Effector memory CD8-positive, alpha-beta T cell (primary cell): ENCODE data around the gene C1QL1.

ENCODE experiments used
- ATAC-seq: fragments of 150-1000 bp; cut with Tn5 transposase; replicated peaks from 2 replicates; pipeline ENCODE4 v1.10.0; 2021; ENCODE audit warnings: mild to moderate bottlenecking, moderate library complexity
- DNase-seq, 3 experiments: peaks; one replicate each; pipeline ENCODE4 v3.0.0; 2021
- H3K27ac Mint-ChIP-seq, 2 donors: one replicate each; pipeline ENCODE4 v1.8.0; 2022; ENCODE audit warnings: mild to moderate bottlenecking in 2 of 2, mixed read lengths in 2 of 2, moderate library complexity in 2 of 2
- H3K27me3 Mint-ChIP-seq, 2 donors: one replicate each; pipeline ENCODE4 v1.8.0; 2022; ENCODE audit warnings: mixed read lengths in 2 of 2
- H3K36me3 Mint-ChIP-seq: one replicate; pipeline ENCODE4 v1.8.0; 2022; ENCODE audit warnings: mild to moderate bottlenecking, moderate library complexity, mixed read lengths; ENCODE audit not compliant: insufficient read depth
- H3K4me1 Mint-ChIP-seq, 2 donors: one replicate each; pipeline ENCODE4 v1.8.0; 2022; ENCODE audit warnings: low read depth in 2 of 2, mixed read lengths in 2 of 2
- H3K4me3 Mint-ChIP-seq, 2 donors: one replicate each; pipeline ENCODE4 v1.8.0; 2022; ENCODE audit warnings: mild to moderate bottlenecking in 2 of 2, mixed read lengths in 2 of 2, moderate library complexity in 2 of 2
- H3K9me3 Mint-ChIP-seq, 2 donors: one replicate each; pipeline ENCODE4 v1.8.0; 2022; ENCODE audit warnings: mixed read lengths in 2 of 2

Gene C1QL1

DNA sequence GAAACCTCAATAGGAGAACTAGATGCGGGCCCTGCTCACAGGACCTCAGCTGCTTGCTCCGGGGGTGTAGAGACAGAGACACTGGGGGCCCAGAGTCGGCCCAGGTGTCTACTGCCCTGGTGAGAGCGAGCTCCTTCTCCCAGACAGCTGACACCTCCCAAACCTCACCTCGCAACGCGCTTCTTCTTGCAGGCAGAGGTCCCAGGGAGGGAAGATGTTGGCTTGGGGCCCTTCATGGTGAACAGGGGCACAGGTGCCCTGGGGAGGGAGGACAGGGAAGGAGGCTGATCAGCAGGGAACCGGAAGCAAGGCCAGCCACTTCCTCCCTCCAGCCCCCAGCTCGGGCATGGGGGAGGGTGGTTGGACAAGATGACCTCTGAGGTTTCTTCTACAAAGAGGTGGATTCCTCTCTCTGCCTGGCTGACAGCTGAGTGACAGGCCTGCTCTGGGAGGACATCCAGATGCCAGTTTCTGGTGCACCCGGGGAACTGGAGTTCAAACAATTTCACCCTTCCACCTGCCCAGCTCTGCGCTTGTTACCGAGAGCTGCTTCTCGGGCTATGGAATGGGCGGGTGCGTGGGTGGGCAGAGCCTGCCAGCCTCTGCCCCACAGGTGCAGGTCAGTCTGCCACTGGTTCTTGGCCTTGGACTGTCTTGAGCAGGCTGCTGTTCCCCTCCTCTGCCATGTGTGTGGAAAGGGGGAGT lies 41.1 kb downstream of the C1QL1 start:
- H3K4me1 Mint-ChIP-seq, result no peaks in the 10 kb centered on the region
- H3K27me3 Mint-ChIP-seq, result peaks cover 0 to 12% of the 10 kb centered on the region in 2 donors
- H3K27ac Mint-ChIP-seq, result peak overlapping the region in 1 of 2 donors; percentile 67
- peaks cover 6% of the 10 kb centered on the region for H3K36me3 Mint-ChIP-seq
- ATAC-seq, result no peak
- DNase-seq, result no peak
- no peak overlapping the region for H3K4me3 Mint-ChIP-seq
- no peaks in the 10 kb centered on the region for H3K9me3 Mint-ChIP-seq

DNA sequence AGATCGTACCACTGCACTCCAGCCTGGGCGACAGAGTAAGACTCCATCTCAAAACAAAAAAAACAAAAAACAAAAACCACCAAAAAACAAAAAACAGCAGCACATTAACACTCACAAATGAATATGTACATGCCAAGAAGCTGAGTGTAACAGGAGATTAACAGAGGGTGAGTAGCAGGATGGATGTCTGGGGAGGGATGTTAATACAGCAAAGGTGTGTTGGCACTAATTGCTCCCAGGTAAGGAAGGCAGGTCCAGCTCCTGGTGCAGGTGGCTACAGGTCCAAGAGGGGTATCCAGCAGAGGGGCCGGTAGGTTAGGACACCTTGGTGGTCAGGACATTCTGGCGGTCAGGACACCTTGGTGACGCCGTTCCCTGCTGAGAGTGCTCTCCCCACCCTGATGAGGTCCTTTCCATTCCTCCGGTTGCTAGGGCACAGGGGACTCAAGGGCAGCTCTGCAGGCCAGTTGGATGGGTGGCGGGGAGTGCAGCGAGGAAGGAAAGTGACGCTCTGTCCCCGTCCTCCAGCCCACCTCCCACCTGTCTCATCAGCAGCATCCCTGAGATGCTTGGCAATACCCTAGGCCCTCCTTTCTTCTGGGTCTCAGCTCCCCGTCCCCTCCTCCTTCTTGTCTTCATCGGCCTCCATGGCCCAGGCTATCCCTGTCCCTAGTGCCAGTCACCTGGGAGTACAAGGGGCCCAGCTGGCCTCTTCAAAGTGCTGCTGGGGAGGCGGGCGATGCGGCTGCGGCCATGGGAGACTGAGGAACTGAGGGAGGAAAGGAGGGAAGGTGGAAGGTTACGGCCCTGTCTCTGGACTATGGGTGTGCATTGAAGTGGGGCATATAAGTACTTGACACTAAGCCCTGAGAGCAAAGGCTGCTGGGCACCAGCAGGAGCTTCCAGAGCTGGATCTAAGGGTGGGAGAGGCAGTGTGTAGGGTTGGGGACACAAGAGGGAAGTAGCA lies 42.1 kb downstream of the C1QL1 start:
- Mint-ChIP-seq H3K4me3 (no peak overlapping the region), H3K27ac (peak overlapping the region in 1 of 2 donors; percentile 67), H3K27me3 (peaks cover 7 to 22% of the 10 kb centered on the region in 2 donors), H3K9me3 (no peaks in the 10 kb centered on the region), H3K36me3 (peaks cover 6% of the 10 kb centered on the region), H3K4me1 (no peaks in the 10 kb centered on the region)
- DNase-seq (no peak), ATAC-seq (no peak)

- Mint-ChIP-seq H3K9me3 (no peaks in the 10 kb centered on the region), H3K27me3 (peaks cover 10 to 33% of the 10 kb centered on the region in 2 donors), H3K36me3 (peaks cover 2% of the 10 kb centered on the region), H3K4me3 (no peak overlapping the region), H3K4me1 (no peaks in the 10 kb centered on the region), H3K27ac (no peak overlapping the region)
- no peak for DNase-seq
- ATAC-seq, result no peak
Observed at GRCh38 chr17:44924107-44924544, 44.0 kb downstream of the C1QL1 start.

DNA sequence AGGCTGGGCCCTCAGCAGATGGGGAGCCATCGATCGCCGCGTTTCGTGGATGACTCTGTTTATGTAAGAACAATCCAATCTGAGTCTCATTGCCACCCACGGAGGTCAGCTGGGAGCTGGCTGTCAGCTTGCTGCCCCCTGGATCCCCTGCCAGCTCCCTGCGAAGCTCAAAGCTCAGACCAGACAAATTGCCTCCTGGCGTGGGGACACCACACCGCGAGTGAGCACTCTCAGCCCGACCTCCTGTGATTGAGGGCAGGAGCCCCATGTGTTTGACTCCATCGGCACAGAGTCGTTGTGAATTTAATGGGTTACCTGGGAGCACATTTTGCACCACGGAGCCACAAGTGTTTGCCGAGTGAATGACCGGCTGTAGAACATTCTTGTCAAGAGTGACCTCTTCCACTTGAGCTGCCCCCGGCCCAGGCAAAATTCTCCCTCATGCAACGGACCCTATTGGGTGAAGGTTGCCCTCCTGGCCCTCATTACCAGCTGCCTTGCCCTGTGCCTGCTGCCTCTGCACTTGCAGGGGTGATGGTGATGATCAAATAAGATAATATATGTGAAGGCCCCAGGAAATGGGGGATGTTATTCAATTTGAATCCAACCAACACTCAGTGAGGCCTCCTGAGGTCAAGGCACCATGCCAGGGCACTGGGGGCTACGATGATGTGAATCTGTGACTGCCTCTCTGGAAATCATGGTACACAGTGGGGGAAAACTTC lies 45.2 kb downstream of the C1QL1 start:
- no peaks in the 10 kb centered on the region for H3K36me3 Mint-ChIP-seq
- no peak for DNase-seq

DNA sequence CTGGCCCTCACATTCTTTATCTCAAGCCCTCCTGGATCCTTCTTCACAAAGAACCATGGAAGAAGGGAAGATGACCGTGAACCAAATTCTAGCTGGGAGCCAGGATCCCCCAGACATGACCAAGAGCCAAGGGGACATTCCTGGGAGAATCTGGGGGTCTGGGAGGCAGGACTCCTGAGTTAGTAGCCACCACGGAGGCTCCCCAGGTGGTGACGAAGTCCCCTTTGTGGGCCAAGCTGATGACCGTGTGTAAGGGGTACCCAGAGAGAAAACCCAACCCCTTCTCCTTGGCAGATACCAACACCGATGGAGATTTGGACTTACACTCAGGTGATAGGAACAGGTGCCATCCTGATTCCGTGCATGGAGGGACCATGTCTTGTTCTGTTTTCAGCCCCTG lies 46.0 kb downstream of the C1QL1 start:
- Mint-ChIP-seq H3K27me3 (peaks cover 10 to 39% of the 10 kb centered on the region in 2 donors), H3K27ac (peak overlapping the region in 1 of 2 donors; percentile 59), H3K4me3 (no peak overlapping the region), H3K4me1 (no peaks in the 10 kb centered on the region), H3K9me3 (no peaks in the 10 kb centered on the region), H3K36me3 (no peaks in the 10 kb centered on the region)
- ATAC-seq (no peak), DNase-seq (no peak)

More for the DNA sequence above, 45.2 kb downstream of the C1QL1 start:
- Mint-ChIP-seq H3K4me1 (no peaks in the 10 kb centered on the region), H3K27ac (no peak overlapping the region), H3K27me3 (peaks cover 10 to 33% of the 10 kb centered on the region in 2 donors), H3K4me3 (no peak overlapping the region), H3K9me3 (no peaks in the 10 kb centered on the region)
- no peak for ATAC-seq

DNA sequence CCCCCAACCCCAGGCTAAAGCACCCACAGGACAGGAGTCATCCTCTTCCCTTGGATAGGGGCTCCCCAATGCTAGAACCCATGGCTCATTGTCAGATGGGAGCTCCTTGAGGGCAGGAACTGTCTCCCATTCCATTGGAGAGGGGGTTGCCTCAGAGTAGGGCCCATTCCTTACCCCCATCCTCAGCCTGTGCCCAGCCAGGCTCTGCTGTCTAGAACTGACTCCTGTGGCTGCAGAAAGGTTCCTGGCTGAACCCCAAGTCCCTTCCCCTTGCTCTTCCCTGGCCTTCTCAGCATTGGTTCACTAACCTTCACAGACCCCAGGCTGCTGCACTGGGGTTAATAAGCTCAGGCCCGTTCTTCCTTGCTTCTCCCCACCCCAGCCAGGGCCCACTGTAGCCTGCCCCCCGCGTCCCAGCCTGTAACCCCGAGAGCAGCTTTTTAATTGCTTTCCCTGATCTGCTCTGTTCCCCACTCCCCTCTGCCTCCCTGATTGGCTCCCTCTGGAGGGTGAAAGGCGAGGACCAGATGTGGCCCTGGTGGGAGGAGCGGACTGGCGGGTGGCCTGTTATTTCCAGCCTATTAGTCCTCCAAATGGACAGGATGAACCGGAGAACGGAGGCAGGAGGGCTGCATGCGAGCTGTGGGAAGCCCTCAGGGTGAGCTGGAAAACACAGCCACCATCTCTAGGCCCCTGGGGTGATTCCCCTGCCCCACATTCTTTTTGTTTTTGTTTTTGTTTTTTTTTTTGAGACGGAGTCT lies 46.8 kb downstream of the C1QL1 start:
- Mint-ChIP-seq H3K36me3 (no peaks in the 10 kb centered on the region), H3K4me3 (no peak overlapping the region), H3K9me3 (no peaks in the 10 kb centered on the region), H3K4me1 (no peaks in the 10 kb centered on the region), H3K27ac (peak overlapping the region; percentile 54 to 59), H3K27me3 (peaks cover 10 to 47% of the 10 kb centered on the region in 2 donors)
- DNase-seq, result no peak
- ATAC-seq, result no peak

GRCh38 chr17:44920565-44920940 lies 47.5 kb downstream of the C1QL1 start:
- DNase-seq, result no peak
- no peak for ATAC-seq
- Mint-ChIP-seq H3K27ac (peak overlapping the region in 1 of 2 donors; percentile 54), H3K9me3 (no peaks in the 10 kb centered on the region), H3K27me3 (peaks cover 10 to 55% of the 10 kb centered on the region in 2 donors), H3K4me1 (no peaks in the 10 kb centered on the region), H3K36me3 (no peaks in the 10 kb centered on the region), H3K4me3 (no peak overlapping the region)

DNA sequence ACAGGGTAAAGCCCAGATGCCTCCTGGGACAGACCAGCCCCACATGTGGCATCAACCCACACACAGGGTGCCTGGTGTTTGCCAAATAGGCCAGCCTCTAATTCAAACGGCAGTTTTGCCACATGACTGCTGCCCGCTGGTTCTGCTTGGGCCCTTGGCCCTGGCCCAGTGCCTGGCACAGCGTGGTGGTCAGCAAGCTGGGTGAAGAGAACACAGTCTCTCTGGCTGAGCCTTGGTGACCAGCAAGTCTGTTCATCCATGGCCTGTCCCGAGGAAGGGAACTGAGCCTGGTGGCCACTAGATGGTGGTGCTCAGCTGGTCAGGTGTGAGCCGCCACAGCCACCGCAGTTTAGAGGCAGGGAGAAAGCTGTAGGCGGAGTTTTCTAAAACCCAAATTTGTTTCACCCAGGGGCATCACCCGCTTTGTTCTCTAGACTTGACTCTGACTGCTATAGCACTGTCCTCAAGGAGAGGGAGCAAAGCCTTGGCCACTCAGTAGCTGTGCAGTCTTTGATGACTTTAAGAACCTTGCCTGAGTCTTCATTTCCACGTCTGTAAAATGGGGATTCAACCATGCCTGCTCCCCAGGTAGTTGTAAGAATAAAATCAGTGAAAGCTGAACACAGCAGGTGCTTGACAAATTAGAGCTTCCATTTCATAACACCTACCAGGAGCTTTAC lies 48.1 kb downstream of the C1QL1 start:
- DNase-seq, result peak; percentile 24 to 34 (median 29)

GRCh38 chr17:44919411-44919810 lies 48.7 kb downstream of the C1QL1 start:
- Mint-ChIP-seq H3K27me3 (peaks cover 17 to 66% of the 10 kb centered on the region in 2 donors), H3K36me3 (no peaks in the 10 kb centered on the region), H3K27ac (peak overlapping the region in 1 of 2 donors; percentile 28), H3K4me1 (no peaks in the 10 kb centered on the region), H3K9me3 (no peaks in the 10 kb centered on the region), H3K4me3 (no peak overlapping the region)
- ATAC-seq, result no peak
- no peak for DNase-seq

More for the DNA sequence above, 48.1 kb downstream of the C1QL1 start:
- no peaks in the 10 kb centered on the region for H3K9me3 Mint-ChIP-seq
- ATAC-seq, result peak; percentile 76
- no peaks in the 10 kb centered on the region for H3K4me1 Mint-ChIP-seq
- no peak overlapping the region for H3K4me3 Mint-ChIP-seq
- no peaks in the 10 kb centered on the region for H3K36me3 Mint-ChIP-seq
- H3K27ac Mint-ChIP-seq, result no peak overlapping the region
- peaks cover 11 to 60% of the 10 kb centered on the region in 2 donors for H3K27me3 Mint-ChIP-seq

- Mint-ChIP-seq H3K27ac (no peak overlapping the region), H3K4me1 (peaks cover 5% of the 10 kb centered on the region in 2 donors), H3K9me3 (no peaks in the 10 kb centered on the region), H3K4me3 (no peak overlapping the region), H3K36me3 (no peaks in the 10 kb centered on the region), H3K27me3 (peaks cover 25 to 78% of the 10 kb centered on the region in 2 donors)
- DNase-seq, result no peak
- ATAC-seq, result no peak
Observed at GRCh38 chr17:44918006-44918405, 50.1 kb downstream of the C1QL1 start.

DNA sequence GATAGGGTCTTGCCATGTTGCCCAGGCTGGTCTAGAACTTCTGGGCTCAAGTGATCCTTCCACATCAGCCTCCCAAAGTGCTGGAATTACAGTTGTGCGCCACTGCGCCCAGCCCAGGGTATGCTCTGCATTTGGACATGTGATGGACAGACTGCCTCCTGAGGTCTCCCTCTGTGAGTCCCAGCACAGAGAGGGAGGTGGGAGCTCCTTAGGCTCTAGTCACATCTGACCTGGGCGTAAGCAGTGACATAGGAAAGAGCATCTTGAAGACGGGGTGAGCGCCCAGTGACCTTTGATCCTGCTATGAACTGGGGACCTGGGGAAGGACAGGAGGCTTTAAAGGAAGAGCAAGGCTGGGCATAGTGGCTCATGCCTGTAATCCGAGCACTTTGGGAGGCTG lies 50.6 kb downstream of the C1QL1 start:
- Mint-ChIP-seq H3K4me1 (peaks cover 5% of the 10 kb centered on the region in 2 donors), H3K9me3 (no peaks in the 10 kb centered on the region), H3K36me3 (no peaks in the 10 kb centered on the region), H3K27me3 (peaks cover 28 to 78% of the 10 kb centered on the region in 2 donors), H3K27ac (no peak overlapping the region), H3K4me3 (no peak overlapping the region)
- ATAC-seq (no peak), DNase-seq (no peak)

- no peak overlapping the region for H3K27ac Mint-ChIP-seq
- no peaks in the 10 kb centered on the region for H3K9me3 Mint-ChIP-seq
- H3K27me3 Mint-ChIP-seq, result peaks cover 30 to 78% of the 10 kb centered on the region in 2 donors
- H3K4me3 Mint-ChIP-seq, result no peak overlapping the region
- H3K36me3 Mint-ChIP-seq, result no peaks in the 10 kb centered on the region
- peaks cover 5% of the 10 kb centered on the region in 2 donors for H3K4me1 Mint-ChIP-seq
- DNase-seq (no peak), ATAC-seq (no peak)
Observed at GRCh38 chr17:44916781-44917241, 51.3 kb downstream of the C1QL1 start.
